Thyroid gland (tissue), 4 donors: ENCODE data around the gene FOXA3. TPM values are rescaled to one million over a fixed set of nuclear protein-coding genes. Genes with fewer than 3 reads are reported as not detected.

Experiments
- DNase-seq, 2 donors: peaks; one replicate each; pipeline ENCODE4 v3.0.0-alpha.2; 2019
- H3K27ac ChIP-seq, 3 donors: fragments of 200-600 bp; sonication (generic); 1 replicate in 2 of 3; 2 replicates in 1 of 3; pipeline ENCODE4 v1.5.1; 2016 to 2019; ENCODE audit warnings: mild to moderate bottlenecking in 1 of 3, moderate library complexity in 1 of 3
- H3K27me3 ChIP-seq: fragments of 200-600 bp; sonication (generic); one replicate; pipeline ENCODE4 v1.5.1; 2019
- H3K36me3 ChIP-seq, 2 donors: fragments of 200-600 bp; sonication (generic); one replicate each; pipeline ENCODE4 v1.5.1; 2016 to 2019
- H3K4me1 ChIP-seq, 2 donors: fragments of 200-600 bp; sonication (generic); one replicate each; pipeline ENCODE4 v1.5.1; 2017 to 2019
- H3K4me3 ChIP-seq, 3 donors: fragments of 200-600 bp; sonication (generic); replicated peaks in 1 of 3; 1 replicate in 2 of 3; 2 replicates in 1 of 3; pipeline ENCODE4 v1.5.1; 2016; ENCODE audit warnings: mild to moderate bottlenecking in 1 of 3
- H3K9me3 ChIP-seq: fragments of 200-600 bp; sonication (generic); one replicate; pipeline ENCODE4 v1.5.1; 2017
- POLR2A ChIP-seq, 2 donors: fragments of 450-650 bp; IDR thresholded peaks; one replicate each; pipeline ENCODE4 v1.6.1; 2017; ENCODE audit warnings: antibody characterized with exemption in 2 of 2, mild to moderate bottlenecking in 2 of 2, moderate library complexity in 1 of 2
- WGBS, 2 donors: methylation state at CpG; one replicate each; pipeline ENCODE4 v1.1.5; 2017; 5-methylcytosine and 5-hydroxymethylcytosine counted together
- intact Hi-C: fragments of 100-400 bp; cut with DNase I; formaldehyde crosslinking; loops from one replicate; pipeline ENCODE4 v1.15.1; 2023
- total RNA-seq, 4 donors: library from RNA; depleted of rRNA; stranded (reverse); fragments of >200 nt; gene quantifications; one replicate each; pipeline ENCODE4 v1.2.3, GENCODE V29; 2016
- TF ChIP-seq, protein P1 (sequence below), 6 experiments: fragments of 200-600 bp in 3 of 6; fragments of 450-650 bp in 3 of 6; sonication (generic) in 3 of 6; IDR thresholded peaks; one replicate each; pipeline ENCODE4 v1.5.1; 2016 to 2019; ENCODE audit warnings: antibody characterized with exemption in 6 of 6, mild to moderate bottlenecking in 2 of 6, inconsistent platforms in 1 of 6, moderate library complexity in 1 of 6

Gene FOXA3
- total RNA-seq, 4 donors from 2014 or later: not detected

DNA sequence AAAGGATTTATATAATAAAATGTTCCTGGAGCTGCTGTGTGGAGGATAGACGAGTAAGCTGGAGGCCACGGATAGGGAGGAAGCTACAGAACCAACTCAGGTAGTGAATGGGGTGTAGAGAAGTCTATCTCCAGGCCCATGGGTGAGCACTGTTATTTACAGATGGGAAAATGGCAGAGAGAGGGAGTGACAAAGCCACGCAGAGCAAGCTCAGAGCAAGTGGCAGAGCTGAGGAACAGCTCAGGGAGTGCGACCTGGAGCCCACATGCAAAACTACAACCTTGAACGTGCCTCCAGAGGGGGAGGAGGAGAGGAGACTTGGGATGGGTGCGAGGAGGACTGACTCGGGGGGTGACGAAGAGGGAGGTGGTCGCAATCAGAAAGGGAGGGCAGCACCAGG is 35.6 kb upstream of the FOXA3 start:
- Histone ChIP-seq H3K9me3 (no peaks in the 10 kb centered on the region), H3K4me1 (no peaks in the 10 kb centered on the region), H3K27ac (no peak overlapping the region), H3K36me3 (peaks cover 86% of the 10 kb centered on the region in 2 donors), H3K27me3 (no peaks in the 10 kb centered on the region), H3K4me3 (no peak overlapping the region)
- DNase-seq: no peak
- intact Hi-C loops: no loop called here
- TF ChIP-seq, protein P1, sequence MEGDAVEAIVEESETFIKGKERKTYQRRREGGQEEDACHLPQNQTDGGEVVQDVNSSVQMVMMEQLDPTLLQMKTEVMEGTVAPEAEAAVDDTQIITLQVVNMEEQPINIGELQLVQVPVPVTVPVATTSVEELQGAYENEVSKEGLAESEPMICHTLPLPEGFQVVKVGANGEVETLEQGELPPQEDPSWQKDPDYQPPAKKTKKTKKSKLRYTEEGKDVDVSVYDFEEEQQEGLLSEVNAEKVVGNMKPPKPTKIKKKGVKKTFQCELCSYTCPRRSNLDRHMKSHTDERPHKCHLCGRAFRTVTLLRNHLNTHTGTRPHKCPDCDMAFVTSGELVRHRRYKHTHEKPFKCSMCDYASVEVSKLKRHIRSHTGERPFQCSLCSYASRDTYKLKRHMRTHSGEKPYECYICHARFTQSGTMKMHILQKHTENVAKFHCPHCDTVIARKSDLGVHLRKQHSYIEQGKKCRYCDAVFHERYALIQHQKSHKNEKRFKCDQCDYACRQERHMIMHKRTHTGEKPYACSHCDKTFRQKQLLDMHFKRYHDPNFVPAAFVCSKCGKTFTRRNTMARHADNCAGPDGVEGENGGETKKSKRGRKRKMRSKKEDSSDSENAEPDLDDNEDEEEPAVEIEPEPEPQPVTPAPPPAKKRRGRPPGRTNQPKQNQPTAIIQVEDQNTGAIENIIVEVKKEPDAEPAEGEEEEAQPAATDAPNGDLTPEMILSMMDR (IDR thresholded peaks at IDR 0.05): no peak
- no peak for TF ChIP-seq POLR2A (IDR thresholded peaks at IDR 0.05)
- 83 to 88% methylated on average over 9 of the region's 9 CpGs for WGBS, 2 donors

DNA sequence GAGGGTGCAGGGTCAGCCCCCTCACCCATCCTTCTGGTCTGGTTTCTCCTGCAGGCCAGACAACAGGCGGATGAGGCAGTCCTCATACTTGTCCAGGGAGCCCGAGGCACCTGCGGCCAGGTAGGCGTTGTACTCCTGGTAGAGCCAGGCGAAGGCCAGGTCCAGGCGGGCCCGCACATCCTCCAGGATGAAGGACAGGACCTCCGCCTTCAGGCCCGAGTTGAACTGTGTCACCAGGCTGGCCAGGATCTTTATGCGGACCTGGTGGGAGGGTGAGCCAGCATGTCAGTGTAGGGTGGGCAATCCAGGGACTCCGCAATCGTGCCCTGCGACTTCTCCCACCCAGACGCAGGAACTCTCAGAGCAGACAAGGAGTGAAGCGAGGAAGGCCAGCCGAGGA is 35.2 kb upstream of the FOXA3 start:
- H3K9me3 ChIP-seq: no peaks in the 10 kb centered on the region
- H3K4me1 ChIP-seq: no peaks in the 10 kb centered on the region
- no peak overlapping the region for H3K4me3 ChIP-seq
- no peak overlapping the region for H3K27ac ChIP-seq
- TF ChIP-seq, protein P1 (IDR thresholded peaks at IDR 0.05): no peak
- no peak for TF ChIP-seq POLR2A (IDR thresholded peaks at IDR 0.05)
- no peaks in the 10 kb centered on the region for H3K27me3 ChIP-seq
- intact Hi-C loops: no loop called here
- WGBS, 2 donors: 93 to 98% methylated on average over 16 of the region's 16 CpGs
- DNase-seq: no peak
- peaks cover 83 to 90% of the 10 kb centered on the region in 2 donors for H3K36me3 ChIP-seq

DNA sequence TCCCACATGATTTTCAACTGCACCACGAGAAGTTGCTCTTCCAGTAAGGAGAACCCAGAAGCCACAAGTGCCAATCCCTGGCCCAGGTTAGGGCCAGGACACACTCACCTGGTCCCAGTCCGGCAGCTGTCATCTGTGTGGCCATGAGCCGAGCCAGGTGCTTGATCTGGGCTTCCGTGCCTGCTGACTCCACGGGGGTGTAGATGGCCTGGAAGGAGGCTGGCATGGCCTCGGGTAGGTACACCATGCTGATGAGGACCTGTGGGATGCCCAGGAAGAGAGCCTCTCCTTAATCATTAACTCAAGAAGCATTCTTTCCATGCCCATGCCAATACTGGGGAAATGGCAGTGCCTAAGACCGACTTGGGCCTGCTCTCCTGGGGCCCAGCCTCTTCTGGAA is 29.2 kb upstream of the FOXA3 start:
- no peaks in the 10 kb centered on the region for H3K9me3 ChIP-seq
- intact Hi-C loops: no loop called here
- H3K4me3 ChIP-seq: no peak overlapping the region
- TF ChIP-seq POLR2A (IDR thresholded peaks at IDR 0.05): no peak
- TF ChIP-seq, protein P1 (IDR thresholded peaks at IDR 0.05): no peak
- DNase-seq: no peak
- H3K36me3 ChIP-seq: peaks cover 81 to 92% of the 10 kb centered on the region in 2 donors
- H3K27ac ChIP-seq: no peak overlapping the region
- H3K4me1 ChIP-seq: no peaks in the 10 kb centered on the region
- H3K27me3 ChIP-seq: no peaks in the 10 kb centered on the region
- WGBS, 2 donors: 77 to 89% methylated on average over 6 to 7 of the region's 7 CpGs

DNA sequence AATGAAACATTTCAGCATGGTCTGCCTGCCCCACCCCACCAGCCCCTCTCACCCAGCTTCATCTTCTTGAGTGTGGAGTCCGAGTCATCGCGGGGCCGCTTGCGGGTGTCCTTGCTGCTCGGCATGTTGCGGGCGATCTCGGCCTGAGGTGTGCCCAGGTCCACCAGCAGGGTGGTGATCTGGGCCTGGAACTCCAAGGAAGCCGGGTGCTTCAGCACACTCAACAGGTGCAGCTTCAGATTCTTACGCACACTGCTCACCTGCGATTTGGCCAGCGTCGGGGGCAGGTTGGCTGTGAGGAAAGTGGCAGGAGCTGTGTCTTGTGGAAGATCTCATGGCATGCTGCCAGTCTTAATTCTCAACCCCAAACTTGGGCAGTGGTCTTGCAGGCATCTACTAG is 21.9 kb upstream of the FOXA3 start:
- no peak for DNase-seq
- peaks cover 73 to 76% of the 10 kb centered on the region in 2 donors for H3K36me3 ChIP-seq
- intact Hi-C loops: no loop called here

DNA sequence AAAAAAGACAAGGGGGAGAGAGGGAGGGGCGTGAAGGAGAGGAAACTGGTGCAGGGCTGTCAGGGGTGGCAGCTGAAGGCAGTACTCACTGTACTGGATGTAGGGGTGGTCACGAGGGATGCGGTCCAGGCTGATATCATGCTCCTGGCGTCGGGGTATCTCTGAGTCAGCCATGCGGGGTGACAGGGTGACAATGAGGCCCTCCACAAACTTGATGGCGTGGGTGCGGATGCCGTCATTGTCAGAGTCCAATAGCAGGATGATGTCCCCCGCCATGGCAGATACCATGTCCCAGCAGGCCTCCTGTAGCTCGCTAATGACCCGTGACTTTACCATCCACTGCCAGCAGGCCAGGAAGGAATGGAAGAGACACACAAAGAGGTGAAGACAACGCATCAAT is 16.5 kb upstream of the FOXA3 start:
- H3K27ac ChIP-seq: no peak overlapping the region
- H3K27me3 ChIP-seq: no peaks in the 10 kb centered on the region
- no peaks in the 10 kb centered on the region for H3K9me3 ChIP-seq
- no peak for DNase-seq
- peaks cover 7 to 10% of the 10 kb centered on the region in 2 donors for H3K4me1 ChIP-seq
- WGBS, 2 donors: 91 to 94% methylated on average over 8 to 13 of the region's 13 CpGs
- no peak overlapping the region for H3K4me3 ChIP-seq
- peaks cover 55 to 72% of the 10 kb centered on the region in 2 donors for H3K36me3 ChIP-seq
- TF ChIP-seq POLR2A (IDR thresholded peaks at IDR 0.05): no peak
- TF ChIP-seq, protein P1 (IDR thresholded peaks at IDR 0.05): no peak
- intact Hi-C loops: no loop called here

More for the DNA sequence above, 21.9 kb upstream of the FOXA3 start:
- Histone ChIP-seq H3K9me3 (no peaks in the 10 kb centered on the region), H3K27me3 (no peaks in the 10 kb centered on the region), H3K27ac (no peak overlapping the region), H3K4me1 (no peaks in the 10 kb centered on the region), H3K4me3 (no peak overlapping the region)
- no peak for TF ChIP-seq POLR2A (IDR thresholded peaks at IDR 0.05)
- TF ChIP-seq, protein P1 (IDR thresholded peaks at IDR 0.05): no peak
- 94 to 98% methylated on average over 11 to 14 of the region's 14 CpGs for WGBS, 2 donors
